ENCODE data around the gene DUSP22. TPM values are rescaled to one million over a fixed set of nuclear protein-coding genes. Genes with fewer than 3 reads are reported as not detected.

The DUSP22 gene
- total and polyA plus RNA-seq, 2 of the 8 experiments (the other 6 are each of a cell fraction or from before 2014, with no cell fraction given): 15.5 to 32.4 TPM

DNA sequence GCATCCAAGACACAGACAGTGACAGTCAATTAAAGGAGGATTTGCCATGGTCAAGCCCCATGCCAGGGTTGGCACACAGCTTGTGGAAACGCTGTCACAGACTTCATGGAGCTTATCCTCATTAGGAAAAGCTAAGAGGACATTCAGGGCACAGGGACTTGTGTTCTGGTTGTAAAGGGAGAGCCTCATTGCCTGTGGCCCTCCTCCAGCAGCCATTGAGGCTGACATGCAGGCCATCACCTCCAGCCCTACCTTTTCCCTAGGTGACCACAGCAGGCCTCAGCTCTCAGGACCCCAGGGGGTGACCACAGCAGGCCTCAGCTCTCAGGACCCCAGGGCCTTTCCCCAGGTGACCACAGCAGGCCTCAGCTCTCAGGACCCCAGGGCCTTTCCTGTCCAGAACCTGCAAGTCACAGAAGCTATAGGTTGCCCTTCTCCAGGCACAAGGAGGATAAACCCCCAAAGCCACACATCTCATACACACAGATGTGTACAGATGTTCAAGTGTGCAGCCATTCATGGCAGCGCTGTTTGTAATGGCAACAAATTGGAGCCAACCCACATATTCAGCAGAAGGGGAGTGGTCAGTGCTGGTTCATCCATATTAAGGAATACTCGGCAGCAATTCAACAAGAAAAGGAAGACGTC, 26.1 kb downstream of the DUSP22 start:
- Histone ChIP-seq H3K4me3 (ENCODE audit: extremely low read depth in 1 of 4, insufficient read depth in 2 of 4, low read depth in 3 of 4, low read length in 4 of 4) (no peak overlapping the region), H3K9me3 (ENCODE audit: insufficient read depth in 2 of 2, low read depth in 1 of 2, low read length in 1 of 2) (peaks cover 38 to 88% of the 10 kb centered on the region in 2 experiments), H4K8ac (ENCODE audit: extremely low read depth, insufficient read depth, low read length) (no peak overlapping the region), H3K4me2 (ENCODE audit: insufficient read depth in 1 of 2, low read depth in 2 of 2, low read length in 2 of 2) (no peak overlapping the region), H3K56ac (replicated peaks; ENCODE audit: insufficient read length, low read depth, low read length) (no peak overlapping the region), H3K23ac (ENCODE audit: insufficient read length) (no peak overlapping the region), H3K27ac (ENCODE audit: low read depth, low read length) (no peak overlapping the region), H3K79me1 (ENCODE audit: low read depth, low read length) (no peaks in the 10 kb centered on the region), H2BK5ac (ENCODE audit: low read depth, low read length) (no peak overlapping the region), H3K14ac (ENCODE audit: insufficient read length) (no peak overlapping the region), H4K91ac (replicated peaks; ENCODE audit: insufficient read length, low read length) (no peak overlapping the region), H3K79me2 (ENCODE audit: control insufficient read depth in 1 of 2, insufficient read depth in 2 of 2, low read length in 2 of 2) (no peaks in the 10 kb centered on the region), H2AFZ (ENCODE audit: low read length) (no peak overlapping the region), H3K36me3 (ENCODE audit: control insufficient read depth in 2 of 4, insufficient read depth in 4 of 4, low read length in 3 of 4) (no peaks in the 10 kb centered on the region), H3K4ac (replicated peaks; ENCODE audit: insufficient read length, low read depth, low read length) (no peak overlapping the region), H3K4me1 (replicated peaks in 1 of 4; ENCODE audit: control insufficient read depth in 3 of 4, insufficient read depth in 4 of 4, low read length in 3 of 4) (peaks cover 0 to 4% (median 2%) of the 10 kb centered on the region in 4 experiments; a peak in 3 of 7 replicates), H3K9ac (replicated peaks in 1 of 4; ENCODE audit: extremely low read depth in 1 of 4, low read depth in 3 of 4, low read length in 3 of 4) (no peak overlapping the region), H2BK20ac (ENCODE audit: low read length) (no peak overlapping the region), H3K27me3 (replicated peaks in 1 of 4; ENCODE audit: control insufficient read depth in 3 of 4, extremely low read depth in 1 of 4, insufficient read depth in 3 of 4, low read length in 3 of 4) (no peaks in the 10 kb centered on the region; a peak in 2 of 7 replicates), H4K20me1 (replicated peaks in 1 of 2; ENCODE audit: control insufficient read depth in 1 of 2, insufficient read depth in 2 of 2, low read length in 2 of 2) (no peaks in the 10 kb centered on the region), H2BK120ac (replicated peaks; ENCODE audit: low read depth, low read length) (no peak overlapping the region), H3K23me2 (ENCODE audit: low read depth, low read length) (no peaks in the 10 kb centered on the region), H4K5ac (ENCODE audit: insufficient read length, low read depth, low read length) (no peak overlapping the region), H2BK15ac (ENCODE audit: low read length) (no peak overlapping the region), H2AK5ac (ENCODE audit: low read depth, low read length) (no peak overlapping the region), H2BK12ac (ENCODE audit: low read depth, low read length) (no peak overlapping the region), H3K18ac (ENCODE audit: extremely low read depth, low read length) (no peak overlapping the region)
- FAIRE-seq (no peak), DNase-seq (ENCODE audit: low read depth in 1 of 2, low spot score in 2 of 2) (no peak)
- ChIA-PET CTCF (ENCODE audit: partially characterized antibody) (interaction anchor here (0.7 to 1.8 kb wide), 7 partner anchors 9 to 37 kb away, joined by 3 to 8 read pairs (median 3); no protein-coding TSS in a partner anchor), POLR2A (ENCODE audit: partially characterized antibody) (no interaction called here)
- WGBS, 2 experiments (ENCODE audit: extremely low coverage in 1 of 2, insufficient coverage in 1 of 2, insufficient read length in 1 of 2, insufficient replicate concordance in 2 of 2, low coverage in 1 of 2, low lambda C conversion rate in 2 of 2, missing lambda C conversion rate in 1 of 2): 76% methylated on average over 4 of the region's 4 CpGs; no CpG with 5 or more reads in 1 of the 2 experiments
- TF ChIP-seq SP4 (IDR thresholded peaks at IDR 0.05; ENCODE audit: low read length) (no peak), SP2 (IDR thresholded peaks at IDR 0.05; ENCODE audit: low read length) (no peak), CHD2 (IDR thresholded peaks at IDR 0.05; ENCODE audit: low read length) (no peak), RAD21 (IDR thresholded peaks at IDR 0.05 in 1 of 2, conservative IDR thresholded peaks at IDR 0.05 in 1 of 2; ENCODE audit: low read depth in 2 of 2, low read length in 2 of 2) (no peak), POU5F1 (IDR thresholded peaks at IDR 0.05; ENCODE audit: low read depth, low read length) (no peak), NRF1 (IDR thresholded peaks at IDR 0.05; ENCODE audit: low read depth, low read length) (no peak), EGR1 (IDR thresholded peaks at IDR 0.05; ENCODE audit: borderline replicate concordance, low read depth, low read length) (no peak), POLR2A (IDR thresholded peaks at IDR 0.05; ENCODE audit: control extremely low read depth in 1 of 2, low read depth in 2 of 2, low read length in 2 of 2) (no peak), JUND (IDR thresholded peaks at IDR 0.05; ENCODE audit: low read length) (no peak), HDAC2 (IDR thresholded peaks at IDR 0.05; ENCODE audit: borderline replicate concordance in 1 of 2, low read depth in 2 of 2, low read length in 2 of 2) (no peak), TCF12 (IDR thresholded peaks at IDR 0.05; ENCODE audit: low read depth, low read length) (no peak), CREB1 (IDR thresholded peaks at IDR 0.05) (no peak), KDM4A (IDR thresholded peaks at IDR 0.05; ENCODE audit: low read depth, low read length, severe bottlenecking) (no peak), PHF8 (conservative IDR thresholded peaks at IDR 0.05; ENCODE audit: low read depth, low read length) (no peak)
